ENCODE results near the gene SLC39A7. TPM values are rescaled to one million over a fixed set of nuclear protein-coding genes. Genes with fewer than 3 reads are reported as not detected.

SLC39A7 gene
- total and polyA plus RNA-seq, 2 of the 13 experiments (the other 11 are each of a cell fraction or from before 2014, with no cell fraction given): 142 to 229 TPM

DNA sequence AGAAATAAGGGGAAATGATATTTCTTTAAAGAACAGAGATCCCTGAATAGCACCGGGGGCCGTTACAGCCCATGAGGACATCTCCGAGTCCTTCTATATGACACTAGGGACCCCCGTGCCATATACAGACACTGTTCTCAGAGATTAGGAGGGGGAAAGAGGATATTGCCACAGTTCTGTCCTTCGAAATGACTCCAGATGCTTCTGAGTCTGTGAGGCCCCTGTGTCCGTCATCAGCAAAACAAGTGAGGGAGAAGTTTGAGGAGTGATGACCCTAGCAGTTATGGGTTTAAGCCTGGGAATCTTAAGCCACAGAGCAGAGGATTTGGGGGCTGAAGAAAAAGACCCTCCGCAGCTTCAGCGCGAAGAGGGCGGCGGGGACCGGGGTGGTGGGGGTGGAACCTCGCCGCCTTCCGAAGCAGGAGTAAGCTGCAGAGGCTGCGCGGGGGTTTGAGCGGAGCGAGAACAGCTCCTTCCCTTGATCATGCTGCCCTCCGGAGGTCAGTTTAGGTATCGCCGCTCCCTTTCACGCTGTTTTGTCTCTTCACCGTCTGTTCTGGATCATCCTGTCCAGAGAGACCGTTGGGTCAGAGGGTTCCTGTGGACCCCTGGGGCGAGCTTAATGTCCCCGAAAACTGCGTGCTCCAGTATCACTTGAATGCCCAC, 47.4 kb downstream of the SLC39A7 start (continued):
- TF ChIP-seq, protein P1, sequence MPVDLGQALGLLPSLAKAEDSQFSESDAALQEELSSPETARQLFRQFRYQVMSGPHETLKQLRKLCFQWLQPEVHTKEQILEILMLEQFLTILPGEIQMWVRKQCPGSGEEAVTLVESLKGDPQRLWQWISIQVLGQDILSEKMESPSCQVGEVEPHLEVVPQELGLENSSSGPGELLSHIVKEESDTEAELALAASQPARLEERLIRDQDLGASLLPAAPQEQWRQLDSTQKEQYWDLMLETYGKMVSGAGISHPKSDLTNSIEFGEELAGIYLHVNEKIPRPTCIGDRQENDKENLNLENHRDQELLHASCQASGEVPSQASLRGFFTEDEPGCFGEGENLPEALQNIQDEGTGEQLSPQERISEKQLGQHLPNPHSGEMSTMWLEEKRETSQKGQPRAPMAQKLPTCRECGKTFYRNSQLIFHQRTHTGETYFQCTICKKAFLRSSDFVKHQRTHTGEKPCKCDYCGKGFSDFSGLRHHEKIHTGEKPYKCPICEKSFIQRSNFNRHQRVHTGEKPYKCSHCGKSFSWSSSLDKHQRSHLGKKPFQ (CRISPR knock-in tag; IDR thresholded peaks at IDR 0.05; ENCODE audit: insufficient replicate concordance): no peak
- no peak for TF ChIP-seq ZNF136 (CRISPR knock-in tag; IDR thresholded peaks at IDR 0.05; ENCODE audit: low read depth)
- TF ChIP-seq, protein P2, sequence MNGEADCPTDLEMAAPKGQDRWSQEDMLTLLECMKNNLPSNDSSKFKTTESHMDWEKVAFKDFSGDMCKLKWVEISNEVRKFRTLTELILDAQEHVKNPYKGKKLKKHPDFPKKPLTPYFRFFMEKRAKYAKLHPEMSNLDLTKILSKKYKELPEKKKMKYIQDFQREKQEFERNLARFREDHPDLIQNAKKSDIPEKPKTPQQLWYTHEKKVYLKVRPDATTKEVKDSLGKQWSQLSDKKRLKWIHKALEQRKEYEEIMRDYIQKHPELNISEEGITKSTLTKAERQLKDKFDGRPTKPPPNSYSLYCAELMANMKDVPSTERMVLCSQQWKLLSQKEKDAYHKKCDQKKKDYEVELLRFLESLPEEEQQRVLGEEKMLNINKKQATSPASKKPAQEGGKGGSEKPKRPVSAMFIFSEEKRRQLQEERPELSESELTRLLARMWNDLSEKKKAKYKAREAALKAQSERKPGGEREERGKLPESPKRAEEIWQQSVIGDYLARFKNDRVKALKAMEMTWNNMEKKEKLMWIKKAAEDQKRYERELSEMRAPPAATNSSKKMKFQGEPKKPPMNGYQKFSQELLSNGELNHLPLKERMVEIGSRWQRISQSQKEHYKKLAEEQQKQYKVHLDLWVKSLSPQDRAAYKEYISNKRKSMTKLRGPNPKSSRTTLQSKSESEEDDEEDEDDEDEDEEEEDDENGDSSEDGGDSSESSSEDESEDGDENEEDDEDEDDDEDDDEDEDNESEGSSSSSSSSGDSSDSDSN (CRISPR knock-in tag; IDR thresholded peaks at IDR 0.05): no peak
- TF ChIP-seq, protein P3, sequence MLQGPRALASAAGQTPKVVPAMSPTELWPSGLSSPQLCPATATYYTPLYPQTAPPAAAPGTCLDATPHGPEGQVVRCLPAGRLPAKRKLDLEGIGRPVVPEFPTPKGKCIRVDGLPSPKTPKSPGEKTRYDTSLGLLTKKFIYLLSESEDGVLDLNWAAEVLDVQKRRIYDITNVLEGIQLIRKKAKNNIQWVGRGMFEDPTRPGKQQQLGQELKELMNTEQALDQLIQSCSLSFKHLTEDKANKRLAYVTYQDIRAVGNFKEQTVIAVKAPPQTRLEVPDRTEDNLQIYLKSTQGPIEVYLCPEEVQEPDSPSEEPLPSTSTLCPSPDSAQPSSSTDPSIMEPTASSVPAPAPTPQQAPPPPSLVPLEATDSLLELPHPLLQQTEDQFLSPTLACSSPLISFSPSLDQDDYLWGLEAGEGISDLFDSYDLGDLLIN (CRISPR knock-in tag; IDR thresholded peaks at IDR 0.05; ENCODE audit: borderline replicate concordance): no peak
- TF ChIP-seq ZNF10 (CRISPR knock-in tag; IDR thresholded peaks at IDR 0.05; ENCODE audit: borderline replicate concordance, low read depth): no peak
- no peak for TF ChIP-seq PHF8 (CRISPR knock-in tag; IDR thresholded peaks at IDR 0.05)
- TF ChIP-seq, protein P4, sequence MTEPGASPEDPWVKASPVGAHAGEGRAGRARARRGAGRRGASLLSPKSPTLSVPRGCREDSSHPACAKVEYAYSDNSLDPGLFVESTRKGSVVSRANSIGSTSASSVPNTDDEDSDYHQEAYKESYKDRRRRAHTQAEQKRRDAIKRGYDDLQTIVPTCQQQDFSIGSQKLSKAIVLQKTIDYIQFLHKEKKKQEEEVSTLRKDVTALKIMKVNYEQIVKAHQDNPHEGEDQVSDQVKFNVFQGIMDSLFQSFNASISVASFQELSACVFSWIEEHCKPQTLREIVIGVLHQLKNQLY (CRISPR knock-in tag; IDR thresholded peaks at IDR 0.05): peak; percentile 35; the same call in 1 of the 2 replicates
- TF ChIP-seq CENPT (CRISPR knock-in tag; IDR thresholded peaks at IDR 0.05; ENCODE audit: low read depth): no peak
- no peak for TF ChIP-seq ZSCAN20 (CRISPR knock-in tag; IDR thresholded peaks at IDR 0.05; ENCODE audit: borderline replicate concordance)
- TF ChIP-seq, protein P5, sequence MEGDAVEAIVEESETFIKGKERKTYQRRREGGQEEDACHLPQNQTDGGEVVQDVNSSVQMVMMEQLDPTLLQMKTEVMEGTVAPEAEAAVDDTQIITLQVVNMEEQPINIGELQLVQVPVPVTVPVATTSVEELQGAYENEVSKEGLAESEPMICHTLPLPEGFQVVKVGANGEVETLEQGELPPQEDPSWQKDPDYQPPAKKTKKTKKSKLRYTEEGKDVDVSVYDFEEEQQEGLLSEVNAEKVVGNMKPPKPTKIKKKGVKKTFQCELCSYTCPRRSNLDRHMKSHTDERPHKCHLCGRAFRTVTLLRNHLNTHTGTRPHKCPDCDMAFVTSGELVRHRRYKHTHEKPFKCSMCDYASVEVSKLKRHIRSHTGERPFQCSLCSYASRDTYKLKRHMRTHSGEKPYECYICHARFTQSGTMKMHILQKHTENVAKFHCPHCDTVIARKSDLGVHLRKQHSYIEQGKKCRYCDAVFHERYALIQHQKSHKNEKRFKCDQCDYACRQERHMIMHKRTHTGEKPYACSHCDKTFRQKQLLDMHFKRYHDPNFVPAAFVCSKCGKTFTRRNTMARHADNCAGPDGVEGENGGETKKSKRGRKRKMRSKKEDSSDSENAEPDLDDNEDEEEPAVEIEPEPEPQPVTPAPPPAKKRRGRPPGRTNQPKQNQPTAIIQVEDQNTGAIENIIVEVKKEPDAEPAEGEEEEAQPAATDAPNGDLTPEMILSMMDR (CRISPR knock-in tag; IDR thresholded peaks at IDR 0.05): peak; percentile 97
- TF ChIP-seq, protein P6, sequence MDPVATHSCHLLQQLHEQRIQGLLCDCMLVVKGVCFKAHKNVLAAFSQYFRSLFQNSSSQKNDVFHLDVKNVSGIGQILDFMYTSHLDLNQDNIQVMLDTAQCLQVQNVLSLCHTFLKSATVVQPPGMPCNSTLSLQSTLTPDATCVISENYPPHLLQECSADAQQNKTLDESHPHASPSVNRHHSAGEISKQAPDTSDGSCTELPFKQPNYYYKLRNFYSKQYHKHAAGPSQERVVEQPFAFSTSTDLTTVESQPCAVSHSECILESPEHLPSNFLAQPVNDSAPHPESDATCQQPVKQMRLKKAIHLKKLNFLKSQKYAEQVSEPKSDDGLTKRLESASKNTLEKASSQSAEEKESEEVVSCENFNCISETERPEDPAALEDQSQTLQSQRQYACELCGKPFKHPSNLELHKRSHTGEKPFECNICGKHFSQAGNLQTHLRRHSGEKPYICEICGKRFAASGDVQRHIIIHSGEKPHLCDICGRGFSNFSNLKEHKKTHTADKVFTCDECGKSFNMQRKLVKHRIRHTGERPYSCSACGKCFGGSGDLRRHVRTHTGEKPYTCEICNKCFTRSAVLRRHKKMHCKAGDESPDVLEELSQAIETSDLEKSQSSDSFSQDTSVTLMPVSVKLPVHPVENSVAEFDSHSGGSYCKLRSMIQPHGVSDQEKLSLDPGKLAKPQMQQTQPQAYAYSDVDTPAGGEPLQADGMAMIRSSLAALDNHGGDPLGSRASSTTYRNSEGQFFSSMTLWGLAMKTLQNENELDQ (CRISPR knock-in tag; IDR thresholded peaks at IDR 0.05; ENCODE audit: borderline replicate concordance): no peak
- TF ChIP-seq ZNF768 (CRISPR knock-in tag; IDR thresholded peaks at IDR 0.05): peak; percentile 23; the same call in 1 of the 2 replicates
- TF ChIP-seq GFI1 (CRISPR knock-in tag; IDR thresholded peaks at IDR 0.05; ENCODE audit: borderline replicate concordance): no peak; the same call in 1 of the 2 replicates
- TF ChIP-seq ZNF12 (CRISPR knock-in tag; IDR thresholded peaks at IDR 0.05): no peak
- TF ChIP-seq IKZF1 (IDR thresholded peaks at IDR 0.05): no peak
- no peak for TF ChIP-seq SNAPC2 (CRISPR knock-in tag; IDR thresholded peaks at IDR 0.05)
- TF ChIP-seq YEATS4 (CRISPR knock-in tag; IDR thresholded peaks at IDR 0.05; ENCODE audit: borderline replicate concordance): no peak; the same call in 1 of the 2 replicates
- no peak for TF ChIP-seq GATA4 (IDR thresholded peaks at IDR 0.05; ENCODE audit: borderline replicate concordance, low read depth)
- TF ChIP-seq RCOR2 (CRISPR knock-in tag; IDR thresholded peaks at IDR 0.05): no peak
- TF ChIP-seq ZBTB38 (CRISPR knock-in tag; IDR thresholded peaks at IDR 0.05): peak; percentile 7; the same call in 1 of the 2 replicates
